ENCODE measurements around the gene GP1BA.
A peak's percentile ranks its signal among the peaks of the same experiment; 100 is the strongest.

GP1BA gene

GRCh38 chr17:4937553-4937952 lies 5.5 kb downstream of the GP1BA start:
- no peak for FAIRE-seq

DNA sequence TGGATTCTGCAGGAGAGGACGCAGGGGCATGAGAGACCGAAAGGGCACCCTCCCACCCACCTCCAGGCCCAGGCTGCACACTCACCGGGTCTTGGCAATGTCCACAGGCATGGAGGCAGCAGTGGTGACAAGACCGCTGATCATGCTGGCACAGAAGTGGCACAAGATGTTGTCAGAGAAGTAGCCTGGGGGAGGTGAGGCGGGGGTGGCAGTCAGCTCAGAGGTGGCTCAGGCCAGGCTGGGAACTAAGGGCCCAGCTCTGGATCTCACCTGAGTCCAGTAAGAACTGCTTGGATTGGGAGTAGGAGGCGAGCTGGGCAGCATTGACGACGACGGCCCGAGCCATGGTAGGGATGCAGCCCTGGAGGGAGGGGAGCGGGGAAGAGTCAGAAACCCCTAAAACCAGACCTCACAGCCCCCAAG lies 6.0 kb downstream of the GP1BA start:
- FAIRE-seq = no peak
- no peak for DNase-seq (ENCODE audit: low spot score)

More at GRCh38 chr17:4937553-4937952, 5.5 kb downstream of the GP1BA start:
- DNase-seq (ENCODE audit: low spot score) = no peak

DNA sequence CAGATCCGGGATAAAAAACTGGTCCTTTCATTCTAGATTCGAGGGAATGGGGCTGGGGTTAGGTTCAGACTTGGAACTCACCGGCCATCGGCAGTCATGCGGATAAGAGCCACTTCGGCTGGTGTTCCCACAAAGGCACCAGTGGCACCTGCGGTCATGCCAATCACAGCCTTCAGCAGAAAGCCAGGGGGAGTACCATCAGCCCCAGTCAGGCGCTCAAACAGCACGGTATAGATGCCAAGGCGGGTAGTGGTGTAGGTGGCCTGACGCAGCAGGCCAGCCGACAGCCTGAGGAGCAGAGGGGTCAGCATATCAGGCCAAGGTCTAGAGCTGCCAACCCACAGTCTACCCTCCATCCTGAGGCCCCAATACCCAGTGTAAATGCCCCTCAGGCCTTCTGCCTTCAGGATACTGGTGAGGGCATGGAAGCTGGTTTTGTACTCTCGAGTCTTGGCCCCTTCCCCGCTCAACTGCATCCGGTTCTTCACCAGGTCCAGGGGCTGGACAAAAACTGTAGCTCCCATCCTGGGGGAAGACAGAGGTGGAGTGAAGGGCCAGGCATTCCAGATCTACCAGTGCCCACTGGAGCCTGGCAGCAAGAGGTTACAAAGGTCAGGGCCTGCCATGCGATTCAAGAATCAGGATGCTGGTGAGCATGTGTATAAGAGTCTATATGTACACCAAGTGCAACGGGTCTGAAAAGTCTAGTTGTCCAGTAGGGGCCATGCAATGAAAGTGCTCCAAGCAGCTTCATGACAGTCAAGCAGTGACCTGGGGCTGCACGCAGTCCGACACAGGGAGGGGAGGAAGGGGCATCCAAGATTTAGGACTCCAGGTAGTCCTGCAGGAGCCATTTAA lies 6.8 kb downstream of the GP1BA start:
- FAIRE-seq (no peak), DNase-seq (ENCODE audit: low spot score) (no peak)

- DNase-seq (ENCODE audit: low spot score) (no peak), FAIRE-seq (no peak)
Observed at GRCh38 chr17:4939546-4939795, 7.4 kb downstream of the GP1BA start.

DNA sequence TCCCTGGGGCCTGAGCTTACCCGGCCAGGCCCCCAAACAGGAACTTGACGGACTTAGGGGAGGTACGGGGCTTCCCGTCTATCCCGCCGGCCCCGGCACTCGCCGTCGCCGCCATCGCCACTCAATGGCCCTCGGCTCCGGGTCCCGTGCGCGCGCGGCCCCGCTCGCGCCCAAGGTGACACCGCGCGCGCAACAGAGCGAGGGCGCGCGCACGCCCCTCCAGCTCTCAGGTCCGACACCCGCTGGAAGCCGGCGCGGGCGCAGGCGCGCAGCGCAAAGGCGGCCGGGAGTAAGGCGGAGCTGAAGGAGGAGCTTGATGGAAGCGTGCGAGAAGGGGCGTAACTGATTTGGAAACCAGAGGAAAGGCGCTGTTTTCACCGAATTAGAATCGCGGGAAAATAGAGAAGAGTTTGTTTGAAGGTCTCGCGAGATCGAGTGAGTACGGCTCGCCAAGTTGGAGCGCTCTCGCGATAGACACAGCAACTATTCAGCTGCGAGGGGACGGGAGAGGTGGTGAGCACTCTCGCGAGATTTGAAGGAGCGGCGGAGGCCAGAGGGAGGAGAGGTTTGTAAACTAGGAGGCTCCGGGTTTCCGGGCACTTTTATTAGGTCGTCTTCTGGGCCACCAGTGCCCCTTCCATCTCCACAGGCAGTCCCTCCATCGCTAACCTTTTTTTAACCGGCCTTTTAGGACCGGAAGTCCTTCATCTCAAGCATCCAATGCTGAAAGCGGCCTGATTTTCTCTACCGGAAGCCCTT lies 7.9 kb downstream of the GP1BA start, which contains the start of the genes RNF167 and SLC25A11:
Gene RNF167 (plus strand): TSS at position 473 of the 759 bp plus-strand sequence. CDS start 642 bp downstream, outside the sequence.
Gene SLC25A11 (minus strand): TSS at position 251 of the 759 bp plus-strand sequence. CDS start 136 bp downstream, at position 115.
- peak; percentile 84 for FAIRE-seq
- peak; percentile 98 for DNase-seq (ENCODE audit: low spot score)

DNA sequence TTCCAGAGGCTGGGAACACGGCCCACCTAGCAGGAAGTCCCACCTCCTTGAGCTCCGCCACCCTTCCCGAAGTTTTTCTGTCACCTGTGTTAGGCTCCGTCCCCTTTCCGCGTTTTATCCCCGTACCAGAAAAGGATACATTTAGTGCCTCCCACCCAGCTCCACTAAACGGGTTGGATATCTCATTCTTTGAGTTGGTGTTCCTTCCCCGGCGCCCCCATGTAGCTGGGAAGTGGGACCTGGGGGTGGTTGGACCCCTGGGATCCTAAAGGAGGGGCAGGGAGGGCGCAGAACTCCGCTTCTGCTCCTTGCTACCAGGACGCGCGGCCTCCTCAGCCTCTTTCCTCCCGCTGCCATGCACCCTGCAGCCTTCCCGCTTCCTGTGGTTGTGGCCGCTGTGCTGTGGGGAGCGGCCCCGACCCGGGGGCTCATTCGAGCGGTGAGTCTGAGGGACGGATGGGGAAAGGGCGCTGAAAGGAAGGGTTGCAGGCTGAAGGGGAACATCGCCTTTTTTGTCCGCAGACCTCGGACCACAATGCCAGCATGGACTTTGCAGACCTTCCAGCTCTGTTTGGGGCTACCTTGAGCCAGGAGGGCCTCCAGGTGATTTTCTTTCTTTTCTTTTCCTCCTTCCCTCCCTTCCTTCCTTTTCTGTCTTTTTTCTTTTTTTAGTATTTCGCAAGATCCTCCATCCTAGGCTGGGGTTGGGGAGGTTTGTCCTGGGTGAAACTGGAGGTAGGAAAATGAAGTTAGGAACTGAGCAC lies 8.7 kb downstream of the GP1BA start:
- FAIRE-seq = no peak

GRCh38 chr17:4941319-4941610 lies 9.2 kb downstream of the GP1BA start:
- DNase-seq (ENCODE audit: low spot score) (no peak), FAIRE-seq (no peak)

More for the DNA sequence above, 8.7 kb downstream of the GP1BA start:
- no peak for DNase-seq (ENCODE audit: low spot score)

GRCh38 chr17:4942760-4943508 lies 10.9 kb downstream of the GP1BA start:
- no peak for DNase-seq (ENCODE audit: low spot score)
- FAIRE-seq = no peak

GRCh38 chr17:4944163-4944553 lies 12.1 kb downstream of the GP1BA start:
- DNase-seq (ENCODE audit: low spot score) (no peak), FAIRE-seq (no peak)

DNA sequence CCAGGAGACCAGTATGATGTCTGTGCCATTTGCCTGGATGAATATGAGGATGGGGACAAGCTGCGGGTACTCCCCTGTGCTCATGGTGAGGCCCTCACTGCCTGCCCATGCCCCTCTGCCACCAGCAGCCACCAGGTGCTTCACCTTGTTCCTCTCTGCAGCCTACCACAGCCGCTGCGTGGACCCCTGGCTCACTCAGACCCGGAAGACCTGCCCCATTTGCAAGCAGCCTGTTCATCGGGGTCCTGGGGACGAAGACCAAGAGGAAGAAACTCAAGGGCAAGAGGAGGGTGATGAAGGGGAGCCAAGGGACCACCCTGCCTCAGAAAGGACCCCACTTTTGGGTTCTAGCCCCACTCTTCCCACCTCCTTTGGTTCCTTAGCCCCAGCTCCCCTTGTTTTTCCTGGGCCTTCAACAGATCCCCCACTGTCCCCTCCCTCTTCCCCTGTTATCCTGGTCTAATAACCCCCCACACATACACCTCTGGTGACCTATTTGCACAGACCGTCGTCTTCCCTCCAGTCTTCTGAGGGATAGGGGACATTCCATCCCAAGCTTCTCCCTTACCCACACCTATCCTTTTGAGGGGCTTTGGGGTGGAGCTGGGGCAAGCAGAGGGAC lies 12.6 kb downstream of the GP1BA start:
- no peak for DNase-seq (ENCODE audit: low spot score)
- FAIRE-seq = no peak

DNA sequence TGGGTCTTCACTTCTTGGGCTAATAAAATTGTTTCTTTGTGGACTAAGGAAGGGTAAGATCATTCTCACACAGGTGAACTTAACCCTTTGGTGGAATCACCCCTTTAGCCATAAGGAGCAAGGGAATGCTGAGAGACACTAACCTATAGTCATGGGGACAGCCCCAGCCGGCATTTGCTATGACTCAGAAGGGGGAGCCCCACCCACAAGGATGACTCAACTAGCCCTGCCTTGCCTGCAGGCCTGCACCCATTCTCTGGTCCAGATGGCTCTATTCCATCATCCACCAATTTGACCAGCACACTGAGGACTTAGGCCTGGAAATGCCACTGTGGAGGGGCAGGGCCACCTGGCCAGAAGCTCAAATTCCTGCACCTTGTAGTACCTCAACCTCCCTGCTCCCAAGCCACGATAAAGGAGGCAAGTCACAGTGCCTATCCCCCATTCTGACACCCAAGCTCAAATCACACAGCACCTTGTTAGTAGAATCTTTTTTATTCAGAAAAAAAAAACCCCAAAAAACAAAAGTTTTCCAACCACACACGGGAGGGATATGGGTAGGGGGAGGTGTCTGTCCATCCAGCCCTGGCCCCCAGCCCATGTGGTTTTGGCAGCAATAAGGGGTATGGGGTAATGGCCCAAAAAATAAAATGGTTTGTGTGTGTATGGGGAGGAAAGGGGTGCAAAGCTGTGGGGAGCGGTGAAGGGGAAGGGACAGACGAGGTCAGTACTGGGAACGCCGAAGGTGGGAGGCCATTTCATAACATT lies 13.3 kb downstream of the GP1BA start:
- FAIRE-seq = peak; percentile 85
- DNase-seq (ENCODE audit: low spot score) = peak; percentile 87

GRCh38 chr17:4945944-4946280 lies 13.8 kb downstream of the GP1BA start:
- no peak for FAIRE-seq
- DNase-seq (ENCODE audit: low spot score) = no peak

DNA sequence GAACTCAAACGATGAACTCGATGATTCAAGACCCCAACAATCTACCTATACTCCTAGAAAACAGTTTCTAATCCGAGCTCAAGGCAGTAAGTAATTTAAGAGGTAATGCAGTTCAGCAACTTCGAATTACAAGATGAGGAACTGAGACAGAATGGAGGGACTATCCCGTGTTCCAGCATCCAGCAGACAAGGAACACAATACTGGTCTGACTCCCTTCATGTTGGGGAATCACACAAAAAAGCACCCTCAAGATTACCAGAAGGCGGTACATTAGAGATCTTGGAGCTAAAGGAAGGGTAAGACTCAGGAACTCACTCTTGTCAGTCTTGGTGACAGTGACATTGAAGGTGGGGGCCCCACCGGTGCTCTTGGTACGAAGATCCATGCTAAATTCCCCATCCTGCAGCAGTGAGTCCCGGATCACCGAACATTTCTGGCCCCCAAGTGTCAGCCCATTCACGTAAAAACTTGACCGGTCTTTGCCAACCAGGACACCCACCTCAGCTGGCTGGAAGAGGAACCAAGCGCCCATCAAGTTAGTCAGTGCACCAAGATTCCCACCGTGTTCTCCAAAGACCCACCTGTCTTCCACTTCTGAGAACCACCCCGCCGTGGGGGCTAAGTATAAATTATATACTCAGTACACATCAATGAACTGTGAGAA lies 14.4 kb downstream of the GP1BA start:
- DNase-seq (ENCODE audit: low spot score) (no peak), FAIRE-seq (no peak)

GRCh38 chr17:4947010-4947410 lies 14.9 kb downstream of the GP1BA start:
- FAIRE-seq = no peak

GRCh38 chr17:4947411-4948165 lies 15.5 kb downstream of the GP1BA start:
- peak; percentile 34 for DNase-seq (ENCODE audit: low spot score)
- no peak for FAIRE-seq

More at GRCh38 chr17:4947010-4947410, 14.9 kb downstream of the GP1BA start:
- no peak for DNase-seq (ENCODE audit: low spot score)

DNA sequence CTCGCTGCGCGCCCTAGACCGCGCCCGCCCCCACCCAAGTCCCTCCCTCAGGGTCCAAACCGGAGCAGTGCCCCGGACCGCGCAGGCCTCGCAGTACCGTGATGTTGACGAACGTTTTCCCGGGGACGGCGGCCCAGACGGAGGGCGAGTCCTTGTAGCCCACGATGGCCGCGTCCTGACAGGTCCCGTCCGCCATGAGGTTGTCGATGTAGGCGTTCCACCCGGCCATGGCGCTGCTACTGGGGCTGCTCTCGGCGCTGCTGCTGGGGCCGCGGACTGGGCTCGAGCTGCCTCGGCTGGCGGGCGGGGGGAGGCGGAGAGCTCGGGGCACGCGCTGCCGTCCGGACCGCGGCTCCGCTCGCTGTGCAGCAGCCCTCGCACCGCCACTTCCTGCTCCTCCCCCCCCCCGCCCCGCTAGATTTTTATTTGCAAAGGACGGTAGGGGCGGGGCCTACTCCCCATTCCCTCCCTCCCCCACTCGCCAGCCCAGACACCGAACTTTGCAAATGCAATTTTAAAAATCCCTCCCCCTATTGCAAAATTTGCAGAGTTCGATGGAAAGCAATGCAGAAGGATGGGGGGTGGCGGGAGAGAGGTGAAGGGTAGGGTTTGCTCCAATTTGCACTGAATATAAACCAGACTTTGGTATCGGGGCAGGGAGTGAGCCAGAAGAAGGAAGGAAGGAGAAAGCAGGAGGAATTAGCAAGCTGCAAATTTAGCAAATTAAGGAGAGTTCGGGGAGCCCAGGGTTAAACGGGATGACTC lies 16.3 kb downstream of the GP1BA start, which contains the start of gene PFN1:
Gene PFN1 (minus strand): TSS at position 365 of the 765 bp plus-strand sequence. CDS start 136 bp downstream, at position 229.
- DNase-seq (ENCODE audit: low spot score) (peak; percentile 67), FAIRE-seq (no peak)

GRCh38 chr17:4948931-4949320 lies 16.8 kb downstream of the GP1BA start:
- no peak for FAIRE-seq
- DNase-seq (ENCODE audit: low spot score) = peak; percentile 64
